Activated CD4-positive, alpha-beta T cell treated with anti-CD3 and anti-CD28 coated beads for 36 hours (primary cell): Measurements from ENCODE around the gene ST3GAL4. TPM values are rescaled to one million over a fixed set of nuclear protein-coding genes. Genes with fewer than 3 reads are reported as not detected.

Source experiments
- ATAC-seq: fragments of 200-7000 bp; cut with Tn5 transposase; one replicate; pipeline ENCODE4 v1.10.0; 2021; ENCODE audit warnings: mild to moderate bottlenecking, moderate library complexity
- CTCF ChIA-PET: fragments of 350-600 bp; sonication (Branson Sonifier 250); formaldehyde crosslinking; loops from one replicate; lab custom pipeline; 2021; ENCODE audit warnings: antibody characterized with exemption; lab: Charles Lee
- POLR2A ChIA-PET: fragments of 350-600 bp; sonication (Branson Sonifier 250); formaldehyde crosslinking; loops from one replicate; lab custom pipeline; 2021; ENCODE audit warnings: antibody characterized with exemption, inconsistent platforms; lab: Charles Lee
- DNase-seq: peaks from one replicate; pipeline ENCODE4 v3.0.0-alpha.2; 2020
- H3K27ac Mint-ChIP-seq: one replicate; pipeline ENCODE4 v1.8.0; 2021; ENCODE audit warnings: mixed read lengths
- H3K27me3 Mint-ChIP-seq: one replicate; pipeline ENCODE4 v1.8.0; 2021; ENCODE audit warnings: mixed read lengths
- H3K36me3 Mint-ChIP-seq: one replicate; pipeline ENCODE4 v1.8.0; 2021; ENCODE audit warnings: low read depth, mixed read lengths
- H3K4me1 Mint-ChIP-seq: one replicate; pipeline ENCODE4 v1.8.0; 2021; ENCODE audit warnings: mixed read lengths
- H3K4me3 Mint-ChIP-seq: one replicate; pipeline ENCODE4 v1.8.0; 2021; ENCODE audit warnings: mild to moderate bottlenecking, moderate library complexity, mixed read lengths
- H3K9me3 Mint-ChIP-seq: one replicate; pipeline ENCODE4 v1.8.0; 2021; ENCODE audit warnings: low read depth, mixed read lengths
- intact Hi-C, 2 experiments: fragments of 100-400 bp; cut with DNase I in 1 of 2; cut with micrococcal nuclease in 1 of 2; formaldehyde crosslinking; loops; one replicate each; pipeline versions ENCODE4 v1.14.2 to v1.15.1; 2022 to 2024; cut with DNase I, micrococcal nuclease
- total RNA-seq, 2 experiments: library from RNA; stranded (reverse); gene quantifications; one replicate each; pipeline ENCODE4 v1.2.3, GENCODE V29; 2021

Gene ST3GAL4
- total RNA-seq, 2 experiments from 2014 or later: 7.5 to 9.1 TPM

- no peaks in the 10 kb centered on the region for H3K9me3 Mint-ChIP-seq
- H3K36me3 Mint-ChIP-seq: peaks cover 27% of the 10 kb centered on the region
- DNase-seq (no peak), ATAC-seq (peak; percentile 40)
- peak overlapping the region; percentile 68 for H3K27ac Mint-ChIP-seq
- H3K27me3 Mint-ChIP-seq: no peaks in the 10 kb centered on the region
- POLR2A ChIA-PET: no interaction called here
- H3K4me1 Mint-ChIP-seq: peaks cover 37% of the 10 kb centered on the region
- intact Hi-C loops: no loop called here
- H3K4me3 Mint-ChIP-seq: no peak overlapping the region
- CTCF ChIA-PET: interaction anchor here (1.1 kb wide), 1 partner anchor 30 kb away, joined by 3 read pairs; no protein-coding TSS in a partner anchor
Measured at GRCh38 chr11:126348806-126349582, 6.5 kb upstream of the ST3GAL4 start.

GRCh38 chr11:126350836-126351235, 4.7 kb upstream of the ST3GAL4 start:
- DNase-seq: no peak
- peaks cover 31% of the 10 kb centered on the region for H3K36me3 Mint-ChIP-seq
- H3K9me3 Mint-ChIP-seq: no peaks in the 10 kb centered on the region
- ChIA-PET POLR2A (no interaction called here), CTCF (no interaction called here)
- ATAC-seq: no peak
- intact Hi-C loops: no loop called here
- H3K4me3 Mint-ChIP-seq: no peak overlapping the region
- no peaks in the 10 kb centered on the region for H3K27me3 Mint-ChIP-seq
- peaks cover 44% of the 10 kb centered on the region for H3K4me1 Mint-ChIP-seq
- no peak overlapping the region for H3K27ac Mint-ChIP-seq

GRCh38 chr11:126352163-126352562, 3.3 kb upstream of the ST3GAL4 start:
- POLR2A ChIA-PET: no interaction called here
- peak overlapping the region; percentile 93 for H3K4me3 Mint-ChIP-seq
- no peaks in the 10 kb centered on the region for H3K27me3 Mint-ChIP-seq
- ATAC-seq (no peak), DNase-seq (no peak)
- no peaks in the 10 kb centered on the region for H3K9me3 Mint-ChIP-seq
- H3K27ac Mint-ChIP-seq: peak overlapping the region; percentile 80
- peaks cover 39% of the 10 kb centered on the region for H3K4me1 Mint-ChIP-seq
- intact Hi-C loops: loop anchor here in 1 of 2 experiments (2.0 kb wide), 1 partner anchor 41 kb away; no protein-coding TSS in a partner anchor
- peaks cover 30% of the 10 kb centered on the region for H3K36me3 Mint-ChIP-seq
- CTCF ChIA-PET: no interaction called here

GRCh38 chr11:126352934-126353801, 2.3 kb upstream of the ST3GAL4 start:
- peak; percentile 67 for ATAC-seq
- peak; percentile 54 for DNase-seq
- H3K36me3 Mint-ChIP-seq: peaks cover 30% of the 10 kb centered on the region
- peaks cover 39% of the 10 kb centered on the region for H3K4me1 Mint-ChIP-seq
- H3K9me3 Mint-ChIP-seq: no peaks in the 10 kb centered on the region
- intact Hi-C loops: loop anchor here (1.0 to 2.0 kb wide), 2 partner anchors 42 to 142 kb away; partner anchors contain the start of genes FAM118B (in 1 of the 2) and RPUSD4 (in 1 of the 2)
- H3K27ac Mint-ChIP-seq: peak overlapping the region; percentile 80
- POLR2A ChIA-PET: interaction anchor here (0.8 to 1.3 kb wide), 4 partner anchors 11 to 36 kb away, joined by 3 to 7 read pairs (median 4); no protein-coding TSS in a partner anchor
- H3K27me3 Mint-ChIP-seq: no peaks in the 10 kb centered on the region
- peak overlapping the region; percentile 93 for H3K4me3 Mint-ChIP-seq
- CTCF ChIA-PET: interaction anchor here (0.8 to 1.6 kb wide), 6 partner anchors 13 to 433 kb away, joined by 3 to 6 read pairs (median 4); no protein-coding TSS in a partner anchor

GRCh38 chr11:126354631-126355323, 709 bp upstream of the ST3GAL4 start:
- CTCF ChIA-PET: interaction anchor here (0.8 to 1.3 kb wide), 3 partner anchors 9 to 432 kb away, joined by 4 to 6 read pairs (median 6); no protein-coding TSS in a partner anchor
- H3K4me1 Mint-ChIP-seq: peaks cover 29% of the 10 kb centered on the region
- POLR2A ChIA-PET: interaction anchor here (0.5 to 0.6 kb wide), 2 partner anchors 15 to 730 kb away, joined by 3 to 7 read pairs; partner anchors contain the start of gene CHEK1
- intact Hi-C loops: loop anchor here in 1 of 2 experiments (1.0 to 2.0 kb wide), 8 partner anchors 44 to 468 kb away; partner anchors contain the start of genes DCPS, HYLS1, SRPRA and TIRAP
- peak; percentile 30 for ATAC-seq
- peaks cover 28% of the 10 kb centered on the region for H3K36me3 Mint-ChIP-seq
- peak; percentile 18 for DNase-seq
- peak overlapping the region; percentile 88 for H3K27ac Mint-ChIP-seq
- H3K4me3 Mint-ChIP-seq: peak overlapping the region; percentile 93
- H3K27me3 Mint-ChIP-seq: no peaks in the 10 kb centered on the region
- no peaks in the 10 kb centered on the region for H3K9me3 Mint-ChIP-seq

- ChIA-PET POLR2A (interaction anchor here (0.5 to 0.6 kb wide), 3 partner anchors 14 to 84 kb away, joined by 3 to 5 read pairs (median 3); partner anchors contain the start of gene TIRAP), CTCF (interaction anchor here (0.9 to 3.1 kb wide), 3 partner anchors 16 to 46 kb away, joined by 3 to 12 read pairs (median 4); no protein-coding TSS in a partner anchor)
- H3K36me3 Mint-ChIP-seq: peaks cover 22% of the 10 kb centered on the region
- H3K9me3 Mint-ChIP-seq: no peaks in the 10 kb centered on the region
- peaks cover 29% of the 10 kb centered on the region for H3K4me1 Mint-ChIP-seq
- peak; percentile 49 for DNase-seq
- peak; percentile 8 for ATAC-seq
- intact Hi-C loops: loop anchor here in 1 of 2 experiments (1.0 to 2.0 kb wide), 8 partner anchors 46 to 469 kb away; partner anchors contain the start of genes DCPS, HYLS1, SRPRA and TIRAP
- H3K27me3 Mint-ChIP-seq: no peaks in the 10 kb centered on the region
- H3K27ac Mint-ChIP-seq: peak overlapping the region; percentile 31
- peak overlapping the region; percentile 74 for H3K4me3 Mint-ChIP-seq
Measured at GRCh38 chr11:126355926-126356897, 726 bp downstream of the ST3GAL4 start.

- Mint-ChIP-seq H3K4me3 (peak overlapping the region; percentile 74), H3K36me3 (peaks cover 20% of the 10 kb centered on the region), H3K27ac (no peak overlapping the region), H3K9me3 (no peaks in the 10 kb centered on the region), H3K27me3 (no peaks in the 10 kb centered on the region), H3K4me1 (peaks cover 28% of the 10 kb centered on the region)
- DNase-seq: no peak
- POLR2A ChIA-PET: interaction anchor here (0.5 to 0.6 kb wide), 2 partner anchors 74 to 85 kb away, joined by 3 to 5 read pairs; partner anchors contain the start of gene TIRAP
- intact Hi-C loops: no loop called here
- ATAC-seq: no peak
- CTCF ChIA-PET: interaction anchor here (0.6 to 3.1 kb wide), 5 partner anchors 15 to 124 kb away, joined by 3 to 12 read pairs (median 3); no protein-coding TSS in a partner anchor
Measured at GRCh38 chr11:126357055-126357962, 1.8 kb downstream of the ST3GAL4 start.

- no peak for ATAC-seq
- no peak for DNase-seq
- no peak overlapping the region for H3K27ac Mint-ChIP-seq
- no peaks in the 10 kb centered on the region for H3K9me3 Mint-ChIP-seq
- H3K27me3 Mint-ChIP-seq: no peaks in the 10 kb centered on the region
- H3K4me3 Mint-ChIP-seq: no peak overlapping the region
- intact Hi-C loops: no loop called here
- POLR2A ChIA-PET: no interaction called here
- H3K4me1 Mint-ChIP-seq: peaks cover 19% of the 10 kb centered on the region
- peaks cover 14% of the 10 kb centered on the region for H3K36me3 Mint-ChIP-seq
- CTCF ChIA-PET: interaction anchor here (0.6 to 3.1 kb wide), 2 partner anchors 48 to 113 kb away, joined by 3 to 12 read pairs; no protein-coding TSS in a partner anchor
Measured at GRCh38 chr11:126357969-126358762, 2.7 kb downstream of the ST3GAL4 start.
